ENCODE measurements around the gene QKI.

Gene QKI

GRCh38 chr6:163626073-163626867 lies 211.8 kb downstream of the QKI start:
- no peak for DNase-seq

- DNase-seq, result no peak
These were observed 212.9 kb downstream of the QKI start for GRCh38 chr6:163627274-163628062.

Measured in NCI-H187 (cell line).